ENCODE measurements around the gene SLC17A7.

The SLC17A7 gene

GRCh38 chr19:49423985-49424303 lies 17.4 kb downstream of the SLC17A7 start:
- H3K4me1 ChIP-seq (ENCODE audit: insufficient read depth, insufficient read length): peaks cover 11% of the 10 kb centered on the region
- peak overlapping the region; percentile 2 for H3K9ac ChIP-seq (ENCODE audit: insufficient read length, low read depth)
- no peak for TF ChIP-seq SUZ12 (IDR thresholded peaks at IDR 0.05; ENCODE audit: extremely low read depth, insufficient read depth, insufficient read length)
- no peak for TF ChIP-seq ZNF274 (IDR thresholded peaks at IDR 0.05; ENCODE audit: low read depth, low read length)
- H3K27me3 ChIP-seq (ENCODE audit: insufficient read depth, insufficient read length): peaks cover 64% of the 10 kb centered on the region
- no peak for DNase-seq (ENCODE audit: low read depth, low spot score)
- H3K36me3 ChIP-seq (ENCODE audit: insufficient read depth, insufficient read length, low read length): no peaks in the 10 kb centered on the region
- no peak overlapping the region for H3K4me3 ChIP-seq (ENCODE audit: insufficient read length, low read depth)
- H3K9me3 ChIP-seq (ENCODE audit: insufficient read depth, low read length): no peaks in the 10 kb centered on the region

- H3K9ac ChIP-seq (ENCODE audit: insufficient read length, low read depth): peak within 1 kb of the TSS; percentile 61
Measured at GRCh38 chr19:49423071-49423984, 18.0 kb downstream of the SLC17A7 start, which contains the start of gene PTH2. Gene PTH2, minus strand, starts transcription at chr19:49423441. Its CDS starts 102 bp downstream, at chr19:49423339.

GRCh38 chr19:49422407-49423070 lies 18.8 kb downstream of the SLC17A7 start:
- TF ChIP-seq ZNF274 (IDR thresholded peaks at IDR 0.05; ENCODE audit: low read depth, low read length): no peak
- TF ChIP-seq YY1 (IDR thresholded peaks at IDR 0.05; ENCODE audit: insufficient read depth, insufficient read length): no peak
- H3K9me3 ChIP-seq (ENCODE audit: insufficient read depth, low read length): no peaks in the 10 kb centered on the region
- H3K9ac ChIP-seq (ENCODE audit: insufficient read length, low read depth): peak overlapping the region; percentile 61
- peaks cover 64% of the 10 kb centered on the region for H3K27me3 ChIP-seq (ENCODE audit: insufficient read depth, insufficient read length)
- DNase-seq (ENCODE audit: low read depth, low spot score): no peak
- peak overlapping the region; percentile 21 for H3K4me3 ChIP-seq (ENCODE audit: insufficient read length, low read depth)
- no peaks in the 10 kb centered on the region for H3K36me3 ChIP-seq (ENCODE audit: insufficient read depth, insufficient read length, low read length)
- H3K4me1 ChIP-seq (ENCODE audit: insufficient read depth, insufficient read length): peaks cover 11% of the 10 kb centered on the region

More at GRCh38 chr19:49423071-49423984, 18.0 kb downstream of the SLC17A7 start, which contains the start of gene PTH2:
- Histone ChIP-seq H3K4me1 (ENCODE audit: insufficient read depth, insufficient read length) (peaks cover 11% of the 10 kb centered on the region), H3K9me3 (ENCODE audit: insufficient read depth, low read length) (no peaks in the 10 kb centered on the region), H3K36me3 (ENCODE audit: insufficient read depth, insufficient read length, low read length) (no peaks in the 10 kb centered on the region), H3K27me3 (ENCODE audit: insufficient read depth, insufficient read length) (peaks cover 64% of the 10 kb centered on the region), H3K4me3 (ENCODE audit: insufficient read length, low read depth) (peak within 1 kb of the TSS; percentile 21)
- TF ChIP-seq SUZ12 (IDR thresholded peaks at IDR 0.05; ENCODE audit: extremely low read depth, insufficient read depth, insufficient read length): no peak
- no peak for DNase-seq (ENCODE audit: low read depth, low spot score)

GRCh38 chr19:49421878-49422202 lies 19.5 kb downstream of the SLC17A7 start:
- H3K27me3 ChIP-seq (ENCODE audit: insufficient read depth, insufficient read length): peaks cover 58% of the 10 kb centered on the region
- no peaks in the 10 kb centered on the region for H3K9me3 ChIP-seq (ENCODE audit: insufficient read depth, low read length)
- H3K4me3 ChIP-seq (ENCODE audit: insufficient read length, low read depth): no peak overlapping the region
- no peak overlapping the region for H3K9ac ChIP-seq (ENCODE audit: insufficient read length, low read depth)
- peaks cover 14% of the 10 kb centered on the region for H3K4me1 ChIP-seq (ENCODE audit: insufficient read depth, insufficient read length)
- no peak for DNase-seq (ENCODE audit: low read depth, low spot score)
- no peak for TF ChIP-seq SUZ12 (IDR thresholded peaks at IDR 0.05; ENCODE audit: extremely low read depth, insufficient read depth, insufficient read length)
- TF ChIP-seq ZNF274 (IDR thresholded peaks at IDR 0.05; ENCODE audit: low read depth, low read length): no peak
- no peak for TF ChIP-seq YY1 (IDR thresholded peaks at IDR 0.05; ENCODE audit: insufficient read depth, insufficient read length)
- no peaks in the 10 kb centered on the region for H3K36me3 ChIP-seq (ENCODE audit: insufficient read depth, insufficient read length, low read length)

- Histone ChIP-seq H3K9me3 (ENCODE audit: insufficient read depth, low read length) (no peaks in the 10 kb centered on the region), H3K27me3 (ENCODE audit: insufficient read depth, insufficient read length) (peaks cover 52% of the 10 kb centered on the region)
- peak; percentile 79 for DNase-seq (ENCODE audit: low read depth, low spot score)
Measured at GRCh38 chr19:49421039-49421877, 20.1 kb downstream of the SLC17A7 start.

GRCh38 chr19:49420227-49420626 lies 21.1 kb downstream of the SLC17A7 start:
- H3K4me1 ChIP-seq (ENCODE audit: insufficient read depth, insufficient read length): peaks cover 16% of the 10 kb centered on the region

More at GRCh38 chr19:49421039-49421877, 20.1 kb downstream of the SLC17A7 start:
- H3K36me3 ChIP-seq (ENCODE audit: insufficient read depth, insufficient read length, low read length): no peaks in the 10 kb centered on the region
- no peak overlapping the region for H3K9ac ChIP-seq (ENCODE audit: insufficient read length, low read depth)
- H3K4me3 ChIP-seq (ENCODE audit: insufficient read length, low read depth): no peak overlapping the region
- no peak for TF ChIP-seq YY1 (IDR thresholded peaks at IDR 0.05; ENCODE audit: insufficient read depth, insufficient read length)
- no peak for TF ChIP-seq ZNF274 (IDR thresholded peaks at IDR 0.05; ENCODE audit: low read depth, low read length)
- no peak for TF ChIP-seq SUZ12 (IDR thresholded peaks at IDR 0.05; ENCODE audit: extremely low read depth, insufficient read depth, insufficient read length)
- peaks cover 12% of the 10 kb centered on the region for H3K4me1 ChIP-seq (ENCODE audit: insufficient read depth, insufficient read length)

More at GRCh38 chr19:49420227-49420626, 21.1 kb downstream of the SLC17A7 start:
- H3K9ac ChIP-seq (ENCODE audit: insufficient read length, low read depth): no peak overlapping the region
- H3K9me3 ChIP-seq (ENCODE audit: insufficient read depth, low read length): no peaks in the 10 kb centered on the region
- no peaks in the 10 kb centered on the region for H3K36me3 ChIP-seq (ENCODE audit: insufficient read depth, insufficient read length, low read length)
- H3K27me3 ChIP-seq (ENCODE audit: insufficient read depth, insufficient read length): peaks cover 42% of the 10 kb centered on the region
- no peak for DNase-seq (ENCODE audit: low read depth, low spot score)
- H3K4me3 ChIP-seq (ENCODE audit: insufficient read length, low read depth): no peak overlapping the region
- no peak for TF ChIP-seq ZNF274 (IDR thresholded peaks at IDR 0.05; ENCODE audit: low read depth, low read length)
- TF ChIP-seq SUZ12 (IDR thresholded peaks at IDR 0.05; ENCODE audit: extremely low read depth, insufficient read depth, insufficient read length): no peak
- TF ChIP-seq YY1 (IDR thresholded peaks at IDR 0.05; ENCODE audit: insufficient read depth, insufficient read length): no peak

All from NT2/D1 (cell line).